K562 (cell line): ENCODE data around the gene PRELID2. TPM values are rescaled to one million over a fixed set of nuclear protein-coding genes. Genes with fewer than 3 reads are reported as not detected.

ENCODE experiments used
- AFF1 ChIP-seq, 2 experiments: fragments of 450-650 bp; IDR thresholded peaks; 2 replicates each; pipeline ENCODE4 v1.6.1; 2018; ENCODE audit warnings: mild to moderate bottlenecking in 2 of 2, low read depth in 1 of 2; ENCODE audit not compliant: partially characterized antibody in 2 of 2
- ATF1 ChIP-seq, 2 experiments: fragments of 450-650 bp in 1 of 2; IDR thresholded peaks; 2 replicates each; pipeline ENCODE4 v1.6.1; 2016; ENCODE audit warnings: missing compliant biosample characterization in 1 of 2, missing genetic modification characterization in 1 of 2
- CHD2 ChIP-seq: IDR thresholded peaks from 2 replicates; pipeline ENCODE4 v1.6.1; 2011; ENCODE audit warnings: low read depth, low read length
- HINFP ChIP-seq: fragments of 450-650 bp; conservative IDR thresholded peaks from 2 replicates; pipeline ENCODE4 v1.6.1; 2016; ENCODE audit warnings: missing genetic modification characterization, low read depth, mild to moderate bottlenecking, control low read depth, missing compliant biosample characterization
- IFI16 ChIP-seq: fragments of 250-450 bp; sonication (Bioruptor Pico); IDR thresholded peaks from 2 replicates; pipeline ENCODE4 v2.1.2; 2022; ENCODE audit warnings: mild to moderate bottlenecking, inconsistent platforms
- KHSRP ChIP-seq: fragments of 450-650 bp; IDR thresholded peaks from 2 replicates; pipeline ENCODE4 v1.6.1; 2017
- PHF21A ChIP-seq: fragments of 450-650 bp; IDR thresholded peaks from 2 replicates; pipeline ENCODE4 v1.6.1; 2017; ENCODE audit warnings: low read depth, borderline replicate concordance
- RBM14 ChIP-seq: fragments of 200-400 bp; formaldehyde crosslinking; IDR thresholded peaks from 2 replicates; pipeline ENCODE4 v1.6.1; 2018; ENCODE audit warnings: low read depth, mild to moderate bottlenecking, low read length, moderate library complexity, borderline replicate concordance; ENCODE audit not compliant: insufficient read depth
- SRF ChIP-seq, 2 experiments: fragments of 250-450, 450-650 bp in 1 of 2; sonication (Bioruptor Pico) in 1 of 2; sonication (generic) in 1 of 2; formaldehyde crosslinking; IDR thresholded peaks; 2 replicates each; pipeline versions ENCODE4 v1.5.0 to v1.5.1; 2020 to 2022; ENCODE audit warnings: mild to moderate bottlenecking in 1 of 2, missing genetic modification reagents in 1 of 2
- STAT5B ChIP-seq: fragments of 250-450 bp; sonication (Bioruptor Pico); IDR thresholded peaks from 2 replicates; pipeline ENCODE4 v1.8.0; 2021; ENCODE audit warnings: mild to moderate bottlenecking, inconsistent platforms
- TCFL5 ChIP-seq: fragments of 250-450 bp; sonication (Bioruptor Pico); conservative IDR thresholded peaks from 2 replicates; pipeline ENCODE4 v1.6.1; 2021; ENCODE audit warnings: mild to moderate bottlenecking, moderate library complexity, matching md5 sums
- ZNF586 ChIP-seq: fragments of 450-650 bp; formaldehyde crosslinking; conservative IDR thresholded peaks from 2 replicates; pipeline ENCODE4 v1.4.0; 2020; ENCODE audit warnings: mild to moderate bottlenecking, moderate library complexity
- ZNF639 ChIP-seq, 2 experiments: fragments of 200-800 bp in 1 of 2; sonication (Bioruptor generic) in 1 of 2; sonication (generic) in 1 of 2; formaldehyde crosslinking in 1 of 2; IDR thresholded peaks in 1 of 2; conservative IDR thresholded peaks in 1 of 2; 2 replicates each; pipeline versions ENCODE4 v1.5.0 to v1.6.1; 2016 to 2020; ENCODE audit warnings: missing compliant biosample characterization in 1 of 2, missing genetic modification characterization in 1 of 2, missing genetic modification reagents in 1 of 2
- polyA plus RNA-seq, 8 experiments: library from polyadenylated mRNA; depleted of rRNA in 4 of 8; stranded (reverse) in 5 of 8; unstranded in 3 of 8; fragments of >200 nt; fragmentation: Nextera tagmentation in 2 of 8; fragmentation: Illumina TruSeq in 1 of 8; extraction: Ambion mirVana in 2 of 8; extraction: Trizol in 1 of 8; gene quantifications; 2 replicates each; pipeline versions ENCODE4 v1.2.1 to v1.2.3, GENCODE V29; 2011 to 2014; ENCODE audit warnings: inconsistent platforms in 1 of 8, missing spikeins in 1 of 8
- total RNA-seq, 7 experiments: library from RNA; depleted of rRNA in 6 of 7; stranded (reverse); fragments of >200 nt in 6 of 7; fragmentation: Illumina TruSeq in 2 of 7; extraction: Trizol in 2 of 7; gene quantifications; 2 replicates each; pipeline versions ENCODE4 v1.2.1 to v1.2.3, GENCODE V29; 2011 to 2021; ENCODE audit warnings: low replicate concordance in 1 of 7
- TF ChIP-seq, protein P1 (sequence below): IDR thresholded peaks from 2 replicates; pipeline ENCODE4 v1.6.1; 2011; ENCODE audit warnings: borderline replicate concordance, low read depth, mild to moderate bottlenecking, moderate library complexity, low read length; ENCODE audit not compliant: insufficient read depth, poor library complexity, severe bottlenecking
- TF ChIP-seq, protein P2 (sequence below): sonication (generic); formaldehyde crosslinking; IDR thresholded peaks from 2 replicates; pipeline ENCODE4 v1.5.0; 2020; ENCODE audit warnings: missing genetic modification reagents

The PRELID2 gene
- total and polyA plus RNA-seq, 9 of the 15 experiments (the other 6 are each of a cell fraction or from before 2014, with no cell fraction given): 6.4 to 68.2 (median 28.8) TPM

GRCh38 chr5:145834917-145835847 lies at the start of gene PRELID2 (continued):
- TF ChIP-seq ZNF586 (CRISPR knock-in tag) (no peak), IFI16 (no peak), ATF1 (CRISPR knock-in tag; IDR thresholded peaks at IDR 0.05) (no peak), ATF1 (tag; IDR thresholded peaks at IDR 0.05) (peak; percentile 66), HINFP (tag) (no peak), CHD2 (no peak), RBM14 (no peak), ZNF639 (CRISPR knock-in tag; conservative IDR thresholded peaks at IDR 0.05 in 1 of 2, IDR thresholded peaks at IDR 0.05 in 1 of 2) (peak in 1 of 2 experiments; percentile 58; a peak in 1 of 4 replicates), SRF (CRISPR knock-in tag; IDR thresholded peaks at IDR 0.05) (no peak; a peak in 1 of 4 replicates), AFF1 (IDR thresholded peaks at IDR 0.05; ENCODE audit: low read depth in 1 of 2, partially characterized antibody in 2 of 2) (no peak), TCFL5 (no peak), PHF21A (no peak), KHSRP (no peak), STAT5B (CRISPR knock-in tag) (no peak)
- TF ChIP-seq, protein P1, sequence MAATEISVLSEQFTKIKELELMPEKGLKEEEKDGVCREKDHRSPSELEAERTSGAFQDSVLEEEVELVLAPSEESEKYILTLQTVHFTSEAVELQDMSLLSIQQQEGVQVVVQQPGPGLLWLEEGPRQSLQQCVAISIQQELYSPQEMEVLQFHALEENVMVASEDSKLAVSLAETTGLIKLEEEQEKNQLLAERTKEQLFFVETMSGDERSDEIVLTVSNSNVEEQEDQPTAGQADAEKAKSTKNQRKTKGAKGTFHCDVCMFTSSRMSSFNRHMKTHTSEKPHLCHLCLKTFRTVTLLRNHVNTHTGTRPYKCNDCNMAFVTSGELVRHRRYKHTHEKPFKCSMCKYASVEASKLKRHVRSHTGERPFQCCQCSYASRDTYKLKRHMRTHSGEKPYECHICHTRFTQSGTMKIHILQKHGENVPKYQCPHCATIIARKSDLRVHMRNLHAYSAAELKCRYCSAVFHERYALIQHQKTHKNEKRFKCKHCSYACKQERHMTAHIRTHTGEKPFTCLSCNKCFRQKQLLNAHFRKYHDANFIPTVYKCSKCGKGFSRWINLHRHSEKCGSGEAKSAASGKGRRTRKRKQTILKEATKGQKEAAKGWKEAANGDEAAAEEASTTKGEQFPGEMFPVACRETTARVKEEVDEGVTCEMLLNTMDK: peak; percentile 62
- TF ChIP-seq, protein P2, sequence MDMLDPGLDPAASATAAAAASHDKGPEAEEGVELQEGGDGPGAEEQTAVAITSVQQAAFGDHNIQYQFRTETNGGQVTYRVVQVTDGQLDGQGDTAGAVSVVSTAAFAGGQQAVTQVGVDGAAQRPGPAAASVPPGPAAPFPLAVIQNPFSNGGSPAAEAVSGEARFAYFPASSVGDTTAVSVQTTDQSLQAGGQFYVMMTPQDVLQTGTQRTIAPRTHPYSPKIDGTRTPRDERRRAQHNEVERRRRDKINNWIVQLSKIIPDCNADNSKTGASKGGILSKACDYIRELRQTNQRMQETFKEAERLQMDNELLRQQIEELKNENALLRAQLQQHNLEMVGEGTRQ (CRISPR knock-in tag): no peak
